GM15510 (cell line): Measurements from ENCODE around the gene CCDC142.

Source experiments
- POLR2A ChIP-seq: IDR thresholded peaks from 3 replicates; pipeline ENCODE4 v1.6.1; 2011; ENCODE audit warnings: borderline replicate concordance; ENCODE audit not compliant: insufficient read length; ENCODE audit errors: extremely low read depth

Gene CCDC142

GRCh38 chr2:74505448-74506246 lies 22.8 kb upstream of the CCDC142 start:
- no peak for TF ChIP-seq POLR2A

- no peak for TF ChIP-seq POLR2A
Measured at GRCh38 chr2:74504591-74504990, 21.8 kb upstream of the CCDC142 start.

- TF ChIP-seq POLR2A, result no peak
Measured at GRCh38 chr2:74503506-74504475, 21.0 kb upstream of the CCDC142 start.

- peak; percentile 68 for TF ChIP-seq POLR2A
Measured at GRCh38 chr2:74502720-74503505, 20.1 kb upstream of the CCDC142 start.

GRCh38 chr2:74502147-74502719 lies 19.4 kb upstream of the CCDC142 start:
- TF ChIP-seq POLR2A, result no peak

GRCh38 chr2:74501335-74502071 lies 18.7 kb upstream of the CCDC142 start:
- no peak for TF ChIP-seq POLR2A

GRCh38 chr2:74500578-74500946 lies 17.8 kb upstream of the CCDC142 start:
- no peak for TF ChIP-seq POLR2A

- no peak for TF ChIP-seq POLR2A
Measured at GRCh38 chr2:74499940-74500577, 17.3 kb upstream of the CCDC142 start.

GRCh38 chr2:74499267-74499939 lies 16.6 kb upstream of the CCDC142 start, which contains the start of gene LBX2:
Gene LBX2, minus strand, starts transcription at chr2:74499603. Its CDS starts 66 bp downstream, at chr2:74499537.
- no peak for TF ChIP-seq POLR2A

- TF ChIP-seq POLR2A, result no peak
Measured at GRCh38 chr2:74498500-74499266, 15.9 kb upstream of the CCDC142 start.

GRCh38 chr2:74497777-74498499 lies 15.1 kb upstream of the CCDC142 start:
- TF ChIP-seq POLR2A, result no peak
